GM19238 (cell line): ENCODE data around the gene PIM3.
A peak's percentile ranks its signal among the peaks of the same experiment; 100 is the strongest.
"Not testable (repeated sequence)": the region's sequence is repeated elsewhere in the genome, so short reads cannot be mapped to it uniquely, and the experiment has no call there.

Experiments
- DNase-seq: peaks from one replicate; pipeline ENCODE4 v3.0.0; 2011; ENCODE audit warnings: low spot score; ENCODE audit not compliant: insufficient read length

The PIM3 gene

GRCh38 chr22:49983148-49984042, 22.8 kb downstream of the PIM3 start:
- no peak for DNase-seq

- DNase-seq = no peak
Measured at GRCh38 chr22:49986325-49986724, 25.8 kb downstream of the PIM3 start.

- DNase-seq = not testable (repeated sequence)
Measured at GRCh38 chr22:49989826-49990225, 29.3 kb downstream of the PIM3 start.

GRCh38 chr22:49991167-49991566, 30.6 kb downstream of the PIM3 start:
- DNase-seq = no peak

GRCh38 chr22:49991907-49992533, 31.4 kb downstream of the PIM3 start:
- no peak for DNase-seq

- DNase-seq = peak; percentile 60
Measured at GRCh38 chr22:49992921-49993648, 32.5 kb downstream of the PIM3 start.

- DNase-seq = no peak
Measured at GRCh38 chr22:49993649-49994360, 33.2 kb downstream of the PIM3 start.

GRCh38 chr22:49994361-49995040, 33.9 kb downstream of the PIM3 start:
- no peak for DNase-seq

GRCh38 chr22:49995041-49995360, 34.4 kb downstream of the PIM3 start:
- no peak for DNase-seq

- no peak for DNase-seq
Measured at GRCh38 chr22:49995361-49996118, 35.0 kb downstream of the PIM3 start.

- DNase-seq = no peak
Measured at GRCh38 chr22:49996119-49996517, 35.5 kb downstream of the PIM3 start.

GRCh38 chr22:49996518-49997250, 36.1 kb downstream of the PIM3 start:
- no peak for DNase-seq

- DNase-seq = no peak
Measured at GRCh38 chr22:49997251-49997599, 36.7 kb downstream of the PIM3 start.

- no peak for DNase-seq
Measured at GRCh38 chr22:49997932-49998717, 37.6 kb downstream of the PIM3 start.

GRCh38 chr22:49998718-49999062, 38.1 kb downstream of the PIM3 start:
- no peak for DNase-seq

- DNase-seq = no peak
Measured at GRCh38 chr22:49999063-49999945, 38.7 kb downstream of the PIM3 start.

GRCh38 chr22:49999946-50000586, 39.5 kb downstream of the PIM3 start:
- no peak for DNase-seq
